Testis (tissue), 3 donors: Measurements from ENCODE around the gene STK36. TPM values are rescaled to one million over a fixed set of nuclear protein-coding genes. Genes with fewer than 3 reads are reported as not detected.

ENCODE experiments used
- DNase-seq: peaks from one replicate; pipeline ENCODE4 v3.0.0-alpha.2; 2019
- H3K27ac ChIP-seq, 2 donors: fragments of 200-600 bp; sonication (generic); one replicate each; pipeline ENCODE4 v1.5.1; 2019
- H3K27me3 ChIP-seq: fragments of 200-600 bp; sonication (generic); one replicate; pipeline ENCODE4 v1.5.1; 2019
- H3K36me3 ChIP-seq: fragments of 200-600 bp; sonication (generic); one replicate; pipeline ENCODE4 v1.5.1; 2017; ENCODE audit warnings: low read depth; ENCODE audit errors: missing control alignments
- H3K4me1 ChIP-seq: fragments of 200-600 bp; sonication (generic); one replicate; pipeline ENCODE4 v1.5.1; 2019
- H3K4me3 ChIP-seq, 2 donors: fragments of 200-600 bp; sonication (generic); one replicate each; pipeline ENCODE4 v1.5.1; 2017 to 2019
- H3K9me3 ChIP-seq: fragments of 200-600 bp; sonication (generic); one replicate; pipeline ENCODE4 v1.5.1; 2017
- POLR2A ChIP-seq: fragments of 450-650 bp; IDR thresholded peaks from one replicate; pipeline ENCODE4 v1.6.1; 2017; ENCODE audit warnings: antibody characterized with exemption, mild to moderate bottlenecking, moderate library complexity
- WGBS, 2 donors: methylation state at CpG; one replicate each; pipeline ENCODE4 v1.1.5; 2018; 5-methylcytosine and 5-hydroxymethylcytosine counted together
- intact Hi-C: fragments of 100-400 bp; cut with DNase I; formaldehyde crosslinking; loops from one replicate; pipeline ENCODE4 v1.15.1; 2023; ENCODE audit warnings: low total_unique reads
- polyA plus RNA-seq: library from polyadenylated mRNA; stranded (reverse); fragments of 350-450 nt; fragmentation: Illumina TruSeq; extraction: RNeasy Lipid Tissue Mini Kit (QIAGEN cat#74804); gene quantifications from one replicate; pipeline ENCODE4 v1.2.3, GENCODE V29; 2014; ENCODE audit warnings: low read depth, low replicate concordance; ENCODE audit not compliant: insufficient read depth
- total RNA-seq, 2 donors: library from RNA; depleted of rRNA; stranded (reverse); fragments of >200 nt; gene quantifications; one replicate each; pipeline ENCODE4 v1.2.3, GENCODE V29; 2016
- TF ChIP-seq, protein P1 (sequence below), 3 experiments: fragments of 450-650 bp in 2 of 3; fragments of 200-600 bp in 1 of 3; sonication (generic) in 1 of 3; IDR thresholded peaks; one replicate each; pipeline ENCODE4 v1.5.1; 2016 to 2019; ENCODE audit warnings: antibody characterized with exemption in 3 of 3, mild to moderate bottlenecking in 2 of 3, moderate library complexity in 1 of 3

The STK36 gene
- total and polyA plus RNA-seq, 3 donors from 2014 or later = 153 to 186 (median 168) TPM

- WGBS, 2 donors = 94 to 95% methylated on average over 4 of the region's 4 CpGs
These were observed 36.2 kb downstream of the STK36 start for GRCh38 chr2:218708086-218708485.

GRCh38 chr2:218709908-218710307 is 38.0 kb downstream of the STK36 start:
- H3K27me3 ChIP-seq = no peaks in the 10 kb centered on the region
- H3K4me1 ChIP-seq = peaks cover 11% of the 10 kb centered on the region
- peak overlapping the region in 1 of 2 donors; percentile 92 for H3K27ac ChIP-seq
- H3K36me3 ChIP-seq = no peaks in the 10 kb centered on the region
- 54 to 56% methylated on average over 8 of the region's 8 CpGs for WGBS, 2 donors
- TF ChIP-seq POLR2A = no peak
- TF ChIP-seq, protein P1, sequence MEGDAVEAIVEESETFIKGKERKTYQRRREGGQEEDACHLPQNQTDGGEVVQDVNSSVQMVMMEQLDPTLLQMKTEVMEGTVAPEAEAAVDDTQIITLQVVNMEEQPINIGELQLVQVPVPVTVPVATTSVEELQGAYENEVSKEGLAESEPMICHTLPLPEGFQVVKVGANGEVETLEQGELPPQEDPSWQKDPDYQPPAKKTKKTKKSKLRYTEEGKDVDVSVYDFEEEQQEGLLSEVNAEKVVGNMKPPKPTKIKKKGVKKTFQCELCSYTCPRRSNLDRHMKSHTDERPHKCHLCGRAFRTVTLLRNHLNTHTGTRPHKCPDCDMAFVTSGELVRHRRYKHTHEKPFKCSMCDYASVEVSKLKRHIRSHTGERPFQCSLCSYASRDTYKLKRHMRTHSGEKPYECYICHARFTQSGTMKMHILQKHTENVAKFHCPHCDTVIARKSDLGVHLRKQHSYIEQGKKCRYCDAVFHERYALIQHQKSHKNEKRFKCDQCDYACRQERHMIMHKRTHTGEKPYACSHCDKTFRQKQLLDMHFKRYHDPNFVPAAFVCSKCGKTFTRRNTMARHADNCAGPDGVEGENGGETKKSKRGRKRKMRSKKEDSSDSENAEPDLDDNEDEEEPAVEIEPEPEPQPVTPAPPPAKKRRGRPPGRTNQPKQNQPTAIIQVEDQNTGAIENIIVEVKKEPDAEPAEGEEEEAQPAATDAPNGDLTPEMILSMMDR (IDR thresholded peaks at IDR 0.05) = no peak
- DNase-seq = no peak
- intact Hi-C loops = no loop called here
- no peaks in the 10 kb centered on the region for H3K9me3 ChIP-seq
- H3K4me3 ChIP-seq = peak overlapping the region; percentile 81 to 85

More at GRCh38 chr2:218708086-218708485, 36.2 kb downstream of the STK36 start:
- intact Hi-C loops = no loop called here
- no peak for TF ChIP-seq POLR2A
- TF ChIP-seq, protein P1 (IDR thresholded peaks at IDR 0.05) = no peak
- H3K9me3 ChIP-seq = no peaks in the 10 kb centered on the region
- peaks cover 11% of the 10 kb centered on the region for H3K4me1 ChIP-seq
- H3K4me3 ChIP-seq = no peak overlapping the region
- H3K27ac ChIP-seq = no peak overlapping the region
- DNase-seq = no peak
- no peaks in the 10 kb centered on the region for H3K36me3 ChIP-seq
- no peaks in the 10 kb centered on the region for H3K27me3 ChIP-seq

GRCh38 chr2:218710334-218710686 is 38.4 kb downstream of the STK36 start:
- DNase-seq = no peak
- no peaks in the 10 kb centered on the region for H3K36me3 ChIP-seq
- H3K4me1 ChIP-seq = peaks cover 11% of the 10 kb centered on the region
- 39 to 41% methylated on average over 14 of the region's 14 CpGs for WGBS, 2 donors
- no peaks in the 10 kb centered on the region for H3K27me3 ChIP-seq
- no peaks in the 10 kb centered on the region for H3K9me3 ChIP-seq
- peak overlapping the region; percentile 81 to 85 for H3K4me3 ChIP-seq
- TF ChIP-seq POLR2A = no peak
- TF ChIP-seq, protein P1 (IDR thresholded peaks at IDR 0.05) = no peak
- intact Hi-C loops = no loop called here
- peak overlapping the region in 1 of 2 donors; percentile 92 for H3K27ac ChIP-seq

GRCh38 chr2:218710687-218711549 is 39.0 kb downstream of the STK36 start, which contains the start of gene TTLL4:
TSS of gene TTLL4 (plus strand) at chr2:218710835. CDS start at chr2:218737677, 26,842 bp downstream.
- Histone ChIP-seq H3K4me3 (peak within 1 kb of the TSS; percentile 81 to 85), H3K9me3 (no peaks in the 10 kb centered on the region), H3K4me1 (peaks cover 11% of the 10 kb centered on the region), H3K27me3 (no peaks in the 10 kb centered on the region), H3K27ac (peak within 1 kb of the TSS; percentile 92), H3K36me3 (no peaks in the 10 kb centered on the region)
- TF ChIP-seq, protein P1 (IDR thresholded peaks at IDR 0.05) = peak; percentile 78 to 93 (median 91)
- no peak for TF ChIP-seq POLR2A
- peak; percentile 99 for DNase-seq
- 0 to 1% methylated on average over 38 to 58 of the region's 74 CpGs for WGBS, 2 donors
- intact Hi-C loops = no loop called here
